H1 (cell line): Measurements from ENCODE around the gene MAP6. TPM values are rescaled to one million over a fixed set of nuclear protein-coding genes. Genes with fewer than 3 reads are reported as not detected.

Experiments used
- CTCF ChIA-PET: fragments of 300-600 bp; sonication (Branson Sonifier 250); formaldehyde crosslinking; loops from one replicate; lab custom pipeline; 2021; ENCODE audit not compliant: partially characterized antibody; lab: Charles Lee
- POLR2A ChIA-PET: fragments of 300-600 bp; sonication (Branson Sonifier 250); formaldehyde crosslinking; loops from one replicate; lab custom pipeline; 2021; ENCODE audit warnings: inconsistent platforms; ENCODE audit not compliant: partially characterized antibody; lab: Charles Lee
- DNase-seq, 2 experiments: peaks; one replicate each; pipeline versions ENCODE4 v3.0.0 to v3.0.0-alpha.2; 2010 to 2022; ENCODE audit warnings: low spot score in 2 of 2, low read depth in 1 of 2, mixed read lengths in 1 of 2
- FAIRE-seq: peaks from 2 replicates; lab custom pipeline; 2011; peaks lifted over from hg19 to GRCh38; lab: Jason Lieb, UNC
- H2AFZ ChIP-seq: 2 replicates; pipeline ENCODE4 v1.8.1; 2012; ENCODE audit warnings: low read length, inconsistent platforms
- H2AK5ac ChIP-seq: 2 replicates; pipeline ENCODE4 v1.6.1; 2013; ENCODE audit warnings: low read depth, low read length
- H2BK120ac ChIP-seq: replicated peaks from 2 replicates; pipeline ENCODE3; 2013; ENCODE audit warnings: low read depth, low read length, inconsistent platforms
- H2BK12ac ChIP-seq: 2 replicates; pipeline ENCODE4 v1.6.1; 2013; ENCODE audit warnings: low read depth, low read length
- H2BK15ac ChIP-seq: 2 replicates; pipeline ENCODE4 v1.6.1; 2013; ENCODE audit warnings: low read length
- H2BK20ac ChIP-seq: 2 replicates; pipeline ENCODE4 v1.6.1; 2013; ENCODE audit warnings: low read length
- H2BK5ac ChIP-seq: 2 replicates; pipeline ENCODE4 v1.6.1; 2013; ENCODE audit warnings: low read depth, low read length
- H3K14ac ChIP-seq: 2 replicates; pipeline ENCODE4 v1.6.1; 2013; ENCODE audit warnings: inconsistent platforms; ENCODE audit not compliant: insufficient read length
- H3K18ac ChIP-seq: 2 replicates; pipeline ENCODE4 v1.6.1; 2013; ENCODE audit warnings: low read length; ENCODE audit errors: extremely low read depth
- H3K23ac ChIP-seq: 2 replicates; pipeline ENCODE4 v1.6.1; 2013; ENCODE audit warnings: inconsistent platforms; ENCODE audit not compliant: insufficient read length
- H3K23me2 ChIP-seq: 2 replicates; pipeline ENCODE4 v1.6.1; 2013; ENCODE audit warnings: low read depth, low read length
- H3K27ac ChIP-seq: 2 replicates; pipeline ENCODE4 v1.6.1; 2011; ENCODE audit warnings: low read depth, low read length, inconsistent platforms
- H3K27me3 ChIP-seq, 4 experiments: replicated peaks in 1 of 4; 1 replicate in 1 of 4; 2 replicates in 3 of 4; pipeline versions ENCODE4 v1.6.1 to v1.8.1; 2011 to 2013; ENCODE audit warnings: low read length in 3 of 4, mild to moderate bottlenecking in 3 of 4, inconsistent platforms in 2 of 4, mixed read lengths in 2 of 4, moderate library complexity in 1 of 4; ENCODE audit not compliant: control insufficient read depth in 3 of 4, insufficient read depth in 3 of 4; ENCODE audit errors: extremely low read depth in 1 of 4
- H3K36me3 ChIP-seq, 4 experiments: 2 replicates each; pipeline versions ENCODE4 v1.6.1 to v1.8.1; 2011 to 2013; ENCODE audit warnings: mild to moderate bottlenecking in 4 of 4, low read length in 3 of 4, moderate library complexity in 2 of 4, control low read depth in 1 of 4, inconsistent platforms in 1 of 4; ENCODE audit not compliant: insufficient read depth in 4 of 4, control insufficient read depth in 2 of 4
- H3K4ac ChIP-seq: replicated peaks from 2 replicates; pipeline ENCODE3; 2013; ENCODE audit warnings: low read length, low read depth, mixed read lengths, inconsistent platforms; ENCODE audit not compliant: insufficient read length
- H3K4me1 ChIP-seq, 4 experiments: replicated peaks in 1 of 4; 1 replicate in 1 of 4; 2 replicates in 3 of 4; pipeline versions ENCODE4 v1.6.1 to v1.8.1; 2011 to 2013; ENCODE audit warnings: low read length in 3 of 4, inconsistent platforms in 2 of 4, mixed read lengths in 1 of 4; ENCODE audit not compliant: insufficient read depth in 4 of 4, control insufficient read depth in 3 of 4
- H3K4me2 ChIP-seq, 2 experiments: 2 replicates each; pipeline versions ENCODE4 v1.6.1 to v1.8.1; 2011 to 2013; ENCODE audit warnings: low read depth in 2 of 2, low read length in 2 of 2, control low read depth in 1 of 2, inconsistent platforms in 1 of 2, mild to moderate bottlenecking in 1 of 2; ENCODE audit not compliant: insufficient read depth in 1 of 2
- H3K4me3 ChIP-seq, 4 experiments: fragments of 200-600, 300-600 bp in 1 of 4; sonication (generic), shearing (Covaris generic), sonication (Bioruptor Twin) in 1 of 4; 2 replicates each; pipeline versions ENCODE4 v1.5.1 to v1.8.1; 2011 to 2016; ENCODE audit warnings: low read length in 4 of 4, low read depth in 3 of 4, control low read depth in 2 of 4, inconsistent platforms in 2 of 4, mild to moderate bottlenecking in 2 of 4, mixed read lengths in 1 of 4, moderate library complexity in 1 of 4; ENCODE audit not compliant: insufficient read depth in 2 of 4; ENCODE audit errors: extremely low read depth in 1 of 4
- H3K56ac ChIP-seq: replicated peaks from 2 replicates; pipeline ENCODE3; 2013; ENCODE audit warnings: low read depth, mild to moderate bottlenecking, mixed read lengths, low read length, inconsistent platforms; ENCODE audit not compliant: insufficient read length
- H3K79me1 ChIP-seq: 2 replicates; pipeline ENCODE4 v1.6.1; 2013; ENCODE audit warnings: low read depth, low read length, control low read depth
- H3K79me2 ChIP-seq, 2 experiments: 2 replicates each; pipeline versions ENCODE4 v1.6.1 to v1.8.1; 2012 to 2013; ENCODE audit warnings: low read length in 2 of 2, mild to moderate bottlenecking in 2 of 2, inconsistent platforms in 1 of 2; ENCODE audit not compliant: insufficient read depth in 2 of 2, control insufficient read depth in 1 of 2
- H3K9ac ChIP-seq, 4 experiments: replicated peaks in 1 of 4; 1 replicate in 1 of 4; 2 replicates in 3 of 4; pipeline versions ENCODE4 v1.6.1 to v1.8.1; 2011 to 2013; ENCODE audit warnings: low read depth in 3 of 4, low read length in 3 of 4, control low read depth in 2 of 4, mild to moderate bottlenecking in 2 of 4, moderate library complexity in 2 of 4, inconsistent platforms in 1 of 4; ENCODE audit errors: extremely low read depth in 1 of 4
- H3K9me3 ChIP-seq, 2 experiments: 2 replicates each; pipeline versions ENCODE4 v1.6.1 to v1.8.1; 2012 to 2013; ENCODE audit warnings: mild to moderate bottlenecking in 2 of 2, moderate library complexity in 2 of 2, control low read depth in 1 of 2, inconsistent platforms in 1 of 2, low read depth in 1 of 2, low read length in 1 of 2, mixed read lengths in 1 of 2; ENCODE audit not compliant: insufficient read depth in 2 of 2
- H4K20me1 ChIP-seq, 2 experiments: replicated peaks in 1 of 2; 2 replicates each; pipeline versions ENCODE3 to v1.8.1; 2011 to 2013; ENCODE audit warnings: inconsistent platforms in 2 of 2, low read length in 2 of 2, mild to moderate bottlenecking in 1 of 2; ENCODE audit not compliant: insufficient read depth in 2 of 2, control insufficient read depth in 1 of 2
- H4K5ac ChIP-seq: 2 replicates; pipeline ENCODE4 v1.6.1; 2013; ENCODE audit warnings: low read length, low read depth, mixed read lengths, inconsistent platforms; ENCODE audit not compliant: insufficient read length
- H4K8ac ChIP-seq: 2 replicates; pipeline ENCODE4 v1.8.0; 2013; ENCODE audit warnings: mild to moderate bottlenecking, moderate library complexity, low read length, inconsistent platforms; ENCODE audit not compliant: insufficient read depth; ENCODE audit errors: extremely low read depth
- H4K91ac ChIP-seq: replicated peaks from 2 replicates; pipeline ENCODE3; 2013; ENCODE audit warnings: low read length, mixed read lengths, inconsistent platforms; ENCODE audit not compliant: insufficient read length
- CTBP2 ChIP-seq: IDR thresholded peaks from 2 replicates; pipeline ENCODE4 v1.7.0; 2011; ENCODE audit warnings: borderline replicate concordance, mild to moderate bottlenecking, moderate library complexity, mixed read lengths, low read length; ENCODE audit not compliant: insufficient read depth, insufficient read length
- CTCF ChIP-seq, 3 experiments: IDR thresholded peaks; 1 replicate in 2 of 3; 2 replicates in 1 of 3; pipeline versions ENCODE4 v1.5.1 to v1.6.1; 2011; ENCODE audit warnings: low read length in 3 of 3, mild to moderate bottlenecking in 3 of 3, inconsistent platforms in 2 of 3, low read depth in 1 of 3, moderate library complexity in 1 of 3; ENCODE audit not compliant: insufficient read depth in 1 of 3; ENCODE audit errors: control extremely low read depth in 1 of 3
- HDAC2 ChIP-seq, 2 experiments: fragments of 300-600 bp in 1 of 2; sonication (generic) in 1 of 2; IDR thresholded peaks; 2 replicates each; pipeline ENCODE4 v1.6.1; 2011 to 2012; ENCODE audit warnings: low read depth in 2 of 2, low read length in 2 of 2, mild to moderate bottlenecking in 2 of 2, moderate library complexity in 2 of 2, borderline replicate concordance in 1 of 2, inconsistent platforms in 1 of 2
- JUN ChIP-seq: IDR thresholded peaks from 2 replicates; pipeline ENCODE4 v1.6.1; 2011; ENCODE audit warnings: low read depth, mild to moderate bottlenecking, improper control_type of control experiment, low read length
- PHF8 ChIP-seq: fragments of 200-600 bp; sonication (generic); conservative IDR thresholded peaks from 2 replicates; pipeline ENCODE4 v1.7.1; 2012; ENCODE audit warnings: low read depth, mild to moderate bottlenecking, inconsistent platforms, low read length, moderate library complexity
- POLR2AphosphoS5 ChIP-seq: IDR thresholded peaks from 2 replicates; pipeline ENCODE4 v1.6.1; 2011; ENCODE audit warnings: low read depth, low read length
- SP1 ChIP-seq: IDR thresholded peaks from 2 replicates; pipeline ENCODE4 v1.6.1; 2011; ENCODE audit warnings: low read depth, low read length
- WGBS, 2 experiments: shearing (Covaris generic) in 1 of 2; methylation state at CpG; one replicate each; pipeline versions ENCODE4 v1.1.6 to v1.1.7; 2013 to 2015; ENCODE audit warnings: low lambda C conversion rate in 2 of 2, mixed read lengths in 2 of 2, inconsistent platforms in 1 of 2, low coverage in 1 of 2, missing lambda C conversion rate in 1 of 2; ENCODE audit not compliant: insufficient replicate concordance in 2 of 2, insufficient coverage in 1 of 2, insufficient read length in 1 of 2; ENCODE audit errors: extremely low coverage in 1 of 2, missing lambda C conversion rate in 1 of 2; 5-methylcytosine and 5-hydroxymethylcytosine counted together
- polyA plus RNA-seq, 7 experiments: library from polyadenylated mRNA; depleted of rRNA in 3 of 7; stranded (reverse) in 5 of 7; unstranded in 2 of 7; fragments of >200 nt in 5 of 7; fragments of 200-250 nt in 2 of 7; gene quantifications; 1 replicate in 5 of 7; 2 replicates in 1 of 7; 4 replicates in 1 of 7; pipeline versions ENCODE4 v1.2.1 to v1.2.3, GENCODE V29; 2011 to 2013; ENCODE audit warnings: missing spikeins in 2 of 7, mixed read lengths in 2 of 7
- total RNA-seq: library from RNA; stranded (reverse); fragmentation: NEBNext Ultra II Directional; extraction: Animal tissue kit (Norgen Biotek cat#: 25700); gene quantifications from 2 replicates; pipeline ENCODE4 v1.2.1, GENCODE V29; 2021

Gene MAP6
- total and polyA plus RNA-seq, 2 of the 8 experiments (the other 6 are each of a cell fraction or from before 2014, with no cell fraction given): 0.54 to 0.89 TPM

- Histone ChIP-seq H3K36me3 (no peaks in the 10 kb centered on the region), H3K4ac (no peak overlapping the region), H3K4me3 (no peak overlapping the region), H3K9ac (no peak overlapping the region; a peak in 1 of 7 replicates), H4K91ac (no peak overlapping the region), H2BK20ac (no peak overlapping the region), H2BK15ac (no peak overlapping the region), H2AK5ac (no peak overlapping the region), H4K8ac (no peak overlapping the region), H3K56ac (no peak overlapping the region), H3K27ac (no peak overlapping the region), H3K23ac (no peak overlapping the region), H2BK120ac (no peak overlapping the region), H3K18ac (no peak overlapping the region), H3K4me1 (peaks cover 0 to 20% (median 13%) of the 10 kb centered on the region in 4 experiments; a peak in 6 of 7 replicates), H3K4me2 (no peak overlapping the region), H2BK12ac (no peak overlapping the region), H2BK5ac (no peak overlapping the region), H3K14ac (no peak overlapping the region), H4K5ac (no peak overlapping the region), H4K20me1 (no peaks in the 10 kb centered on the region), H2AFZ (no peak overlapping the region), H3K27me3 (no peaks in the 10 kb centered on the region), H3K23me2 (0 out of 2 replicates have a peak, but pooled peaks cover 2% of the 10 kb centered on the region), H3K79me2 (no peaks in the 10 kb centered on the region), H3K79me1 (no peaks in the 10 kb centered on the region), H3K9me3 (no peaks in the 10 kb centered on the region)
- TF ChIP-seq PHF8 (no peak), JUN (no peak), CTBP2 (no peak), SP1 (no peak), POLR2AphosphoS5 (no peak), CTCF (IDR thresholded peaks at IDR 0.05; ENCODE audit: control extremely low read depth in 1 of 3, insufficient read depth in 1 of 3, low read depth in 1 of 3, low read length in 3 of 3) (no peak), HDAC2 (IDR thresholded peaks at IDR 0.05; ENCODE audit: borderline replicate concordance in 1 of 2, low read depth in 2 of 2, low read length in 2 of 2) (no peak)
- ChIA-PET POLR2A (no interaction called here), CTCF (interaction anchor here (1.0 kb wide), 1 partner anchor 13 kb away, joined by 3 read pairs; no protein-coding TSS in a partner anchor)
- FAIRE-seq (no peak), DNase-seq (no peak)
- 84% methylated on average over 4 of the region's 4 CpGs; no CpG with 5 or more reads in 1 of the 2 experiments for WGBS, 2 experiments
Measured at GRCh38 chr11:75625021-75625420, 43.8 kb downstream of the MAP6 start.
